PC-3 (cell line): ENCODE measurements around the gene NIN. TPM values are rescaled to one million over a fixed set of nuclear protein-coding genes. Genes with fewer than 3 reads are reported as not detected.
A peak's percentile ranks its signal among the peaks of the same experiment; 100 is the strongest.

Experiments used
- ATAC-seq: fragments of 200-7000 bp; cut with Tn5 transposase; 2 replicates; pipeline ENCODE4 v1.9.1; 2020; ENCODE audit warnings: mild to moderate bottlenecking, moderate library complexity
- BruUV-seq: library from RNA; stranded (reverse); fragments of 400-500 nt; replicated peaks from 2 replicates; lab custom pipeline; 2021; lab: Mats Ljungman, UMichigan
- CTCF ChIA-PET: fragments of 300-600 bp; sonication (Branson Sonifier 250); formaldehyde crosslinking; loops from one replicate; lab custom pipeline; 2022; ENCODE audit warnings: antibody characterized with exemption; lab: Charles Lee
- POLR2A ChIA-PET: fragments of 300-600 bp; sonication (Branson Sonifier 250); formaldehyde crosslinking; loops from one replicate; lab custom pipeline; 2022; ENCODE audit warnings: antibody characterized with exemption; ENCODE audit not compliant: unreplicated experiment; lab: Charles Lee
- DNase-seq: peaks from one replicate; pipeline ENCODE4 v3.0.0-alpha.2; 2015
- H2AFZ ChIP-seq: fragments of 300-600 bp; sonication (generic); 2 replicates; pipeline ENCODE4 v1.6.0; 2016; ENCODE audit warnings: antibody characterized with exemption, low read length
- H3F3A ChIP-seq: fragments of 300-600 bp; sonication (generic); one replicate; pipeline ENCODE4 v1.6.0; 2017; ENCODE audit warnings: antibody characterized with exemption, low read length, control low read depth, mild to moderate bottlenecking; ENCODE audit not compliant: unreplicated experiment
- H3K27ac ChIP-seq: fragments of 300-600 bp; sonication (generic); 2 replicates; pipeline ENCODE4 v1.5.1; 2016; ENCODE audit warnings: mild to moderate bottlenecking, low read length
- H3K27me3 ChIP-seq: fragments of 300-600 bp; sonication (generic); 2 replicates; pipeline ENCODE4 v1.6.1; 2016; ENCODE audit warnings: low read length, mixed read lengths
- H3K36me3 ChIP-seq: fragments of 300-600 bp; sonication (generic); 2 replicates; pipeline ENCODE4 v1.6.1; 2016; ENCODE audit warnings: low read depth, mixed run types, low read length, mixed read lengths
- H3K4me1 ChIP-seq: fragments of 300-600 bp; sonication (generic); 2 replicates; pipeline ENCODE4 v1.5.1; 2016; ENCODE audit warnings: low read length; ENCODE audit not compliant: insufficient read depth
- H3K4me2 ChIP-seq: fragments of 300-600 bp; sonication (generic); 2 replicates; pipeline ENCODE4 v1.6.0; 2016; ENCODE audit warnings: low read length
- H3K4me3 ChIP-seq: fragments of 300-600 bp; sonication (generic); 2 replicates; pipeline ENCODE4 v1.5.1; 2016; ENCODE audit warnings: mild to moderate bottlenecking, low read length, mixed read lengths
- H3K79me2 ChIP-seq: fragments of 300-600 bp; sonication (generic); 2 replicates; pipeline ENCODE4 v1.6.1; 2017; ENCODE audit warnings: low read length, mixed read lengths
- H3K9ac ChIP-seq: fragments of 300-600 bp; sonication (generic); 2 replicates; pipeline ENCODE4 v1.6.0; 2016; ENCODE audit warnings: mild to moderate bottlenecking, low read length
- H3K9me2 ChIP-seq: fragments of 300-600 bp; sonication (generic); replicated peaks from 2 replicates; pipeline ENCODE4 v1.6.1; 2016; ENCODE audit warnings: mixed run types, low read length, mixed read lengths
- H3K9me3 ChIP-seq: fragments of 300-600 bp; sonication (generic); 2 replicates; pipeline ENCODE4 v1.6.1; 2016; ENCODE audit warnings: low read length, mixed read lengths
- H4K20me1 ChIP-seq: fragments of 300-600 bp; sonication (generic); 2 replicates; pipeline ENCODE4 v1.6.1; 2016; ENCODE audit warnings: low read length, mixed read lengths
- EZH2 ChIP-seq: fragments of 300-600 bp; sonication (generic); IDR thresholded peaks from one replicate; pipeline ENCODE4 v1.6.1; 2017; ENCODE audit warnings: antibody characterized with exemption, mild to moderate bottlenecking, low read length; ENCODE audit not compliant: unreplicated experiment
- EZH2phosphoT487 ChIP-seq: fragments of 300-600 bp; sonication (generic); IDR thresholded peaks from 2 replicates; pipeline ENCODE4 v1.6.1; 2018; ENCODE audit warnings: mild to moderate bottlenecking, antibody characterized with exemption, low read length, borderline replicate concordance
- intact Hi-C: fragments of 100-400 bp; cut with micrococcal nuclease; formaldehyde crosslinking; loops from 2 replicates; pipeline ENCODE4 v1.9.0; 2023
- total RNA-seq: library from RNA; depleted of rRNA; stranded (reverse); fragments of >200 nt; gene quantifications from 2 replicates; pipeline ENCODE4 v1.2.3, GENCODE V29; 2014
- TF ChIP-seq, protein P1 (sequence below): fragments of 300-600 bp; sonication (generic); conservative IDR thresholded peaks from 2 replicates; pipeline ENCODE4 v1.5.1; 2017; ENCODE audit warnings: antibody characterized with exemption, low read depth, mild to moderate bottlenecking, low read length

NIN gene
- total RNA-seq, 1 experiment from 2014 or later: 34.3 TPM

DNA sequence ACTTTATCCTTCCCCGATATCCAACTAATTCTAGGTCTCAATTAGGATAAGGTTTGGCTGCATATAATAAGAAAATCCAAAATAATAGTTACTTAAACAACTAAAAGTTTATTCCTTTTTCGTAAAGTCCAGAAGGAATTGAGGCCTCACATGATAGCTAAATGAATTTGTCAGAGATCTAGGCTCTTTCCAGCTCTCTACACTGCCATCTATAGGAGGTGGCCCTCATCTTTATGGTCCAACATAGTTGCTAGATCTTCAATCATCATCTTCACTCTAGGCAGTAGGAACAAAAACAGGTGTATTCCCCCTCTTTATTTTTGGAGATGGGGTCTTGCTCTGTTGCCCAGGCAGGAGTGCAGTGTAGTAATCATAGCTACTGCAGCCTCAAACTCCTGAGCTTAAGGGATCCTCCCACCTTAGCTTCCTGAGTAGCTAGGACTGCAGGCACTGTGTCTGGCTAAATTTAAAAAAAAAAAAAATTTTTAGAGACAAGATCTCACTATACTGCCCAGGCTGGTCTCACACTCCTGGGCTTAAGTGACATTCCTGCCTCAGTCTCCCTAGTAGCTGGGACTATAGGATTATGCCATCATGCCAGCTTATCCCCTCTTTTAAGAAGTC lies 116.4 kb downstream of the NIN start:
- Histone ChIP-seq H3F3A (no peaks in the 10 kb centered on the region), H3K27ac (no peak overlapping the region), H3K36me3 (no peaks in the 10 kb centered on the region), H3K4me2 (no peak overlapping the region), H3K9ac (no peak overlapping the region), H3K79me2 (no peaks in the 10 kb centered on the region), H3K9me2 (no peaks in the 10 kb centered on the region), H2AFZ (no peak overlapping the region), H3K9me3 (no peaks in the 10 kb centered on the region), H3K27me3 (no peaks in the 10 kb centered on the region), H3K4me1 (no peaks in the 10 kb centered on the region), H3K4me3 (no peak overlapping the region), H4K20me1 (no peaks in the 10 kb centered on the region)
- intact Hi-C loops: loop anchor here (1.0 to 5.0 kb wide), 6 partner anchors 37 to 172 kb away; no protein-coding TSS in a partner anchor
- BruUV-seq: no TSS peak
- ATAC-seq: peak; percentile 93
- CTCF ChIA-PET: interaction anchor here (0.6 to 1.8 kb wide), 24 partner anchors 15 to 396 kb away, joined by 3 to 19 read pairs (median 4); partner anchors contain the start of genes ATL1 and NIN
- no peak for TF ChIP-seq EZH2phosphoT487
- TF ChIP-seq, protein P1, sequence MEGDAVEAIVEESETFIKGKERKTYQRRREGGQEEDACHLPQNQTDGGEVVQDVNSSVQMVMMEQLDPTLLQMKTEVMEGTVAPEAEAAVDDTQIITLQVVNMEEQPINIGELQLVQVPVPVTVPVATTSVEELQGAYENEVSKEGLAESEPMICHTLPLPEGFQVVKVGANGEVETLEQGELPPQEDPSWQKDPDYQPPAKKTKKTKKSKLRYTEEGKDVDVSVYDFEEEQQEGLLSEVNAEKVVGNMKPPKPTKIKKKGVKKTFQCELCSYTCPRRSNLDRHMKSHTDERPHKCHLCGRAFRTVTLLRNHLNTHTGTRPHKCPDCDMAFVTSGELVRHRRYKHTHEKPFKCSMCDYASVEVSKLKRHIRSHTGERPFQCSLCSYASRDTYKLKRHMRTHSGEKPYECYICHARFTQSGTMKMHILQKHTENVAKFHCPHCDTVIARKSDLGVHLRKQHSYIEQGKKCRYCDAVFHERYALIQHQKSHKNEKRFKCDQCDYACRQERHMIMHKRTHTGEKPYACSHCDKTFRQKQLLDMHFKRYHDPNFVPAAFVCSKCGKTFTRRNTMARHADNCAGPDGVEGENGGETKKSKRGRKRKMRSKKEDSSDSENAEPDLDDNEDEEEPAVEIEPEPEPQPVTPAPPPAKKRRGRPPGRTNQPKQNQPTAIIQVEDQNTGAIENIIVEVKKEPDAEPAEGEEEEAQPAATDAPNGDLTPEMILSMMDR: peak; percentile 79
- peak; percentile 67 for DNase-seq
- POLR2A ChIA-PET: interaction anchor here (0.6 to 0.7 kb wide), 3 partner anchors 94 to 250 kb away, joined by 3 to 15 read pairs (median 5); no protein-coding TSS in a partner anchor

DNA sequence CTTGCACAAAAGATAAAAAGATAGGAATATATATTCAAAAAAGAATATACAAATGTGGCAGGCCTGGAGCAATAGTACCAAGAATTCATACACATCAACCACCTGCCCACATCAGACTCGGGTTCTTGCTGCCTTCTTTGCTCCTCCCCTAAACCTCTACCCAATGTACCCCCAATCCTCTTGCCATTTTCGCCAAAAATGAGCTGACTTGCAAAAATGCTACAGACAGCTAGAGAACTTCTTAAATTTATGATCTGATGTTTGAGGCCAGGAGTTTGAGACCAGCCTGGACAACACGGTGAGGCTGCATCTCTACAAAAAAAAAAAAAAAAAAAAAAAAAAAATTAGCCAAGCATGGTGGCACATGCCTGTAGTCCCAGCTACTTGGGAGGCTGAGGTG lies 119.9 kb downstream of the NIN start:
- ChIA-PET CTCF (no interaction called here), POLR2A (no interaction called here)
- no peaks in the 10 kb centered on the region for H3K9me3 ChIP-seq
- no peaks in the 10 kb centered on the region for H3K79me2 ChIP-seq
- H3K27ac ChIP-seq: no peak overlapping the region
- H3K9me2 ChIP-seq: no peaks in the 10 kb centered on the region
- DNase-seq: no peak
- no peaks in the 10 kb centered on the region for H3K27me3 ChIP-seq
- no peak for ATAC-seq
- no peak overlapping the region for H3K9ac ChIP-seq
- H3K4me2 ChIP-seq: no peak overlapping the region
- H3F3A ChIP-seq: no peaks in the 10 kb centered on the region
- no peak overlapping the region for H3K4me3 ChIP-seq
- intact Hi-C loops: loop anchor here (5.0 kb wide), 4 partner anchors 34 to 169 kb away; no protein-coding TSS in a partner anchor
- BruUV-seq: no TSS peak
- no peaks in the 10 kb centered on the region for H3K36me3 ChIP-seq
- no peak overlapping the region for H2AFZ ChIP-seq
- TF ChIP-seq, protein P1: no peak
- TF ChIP-seq EZH2 (no peak), EZH2phosphoT487 (no peak)
- H3K4me1 ChIP-seq: no peaks in the 10 kb centered on the region
- no peaks in the 10 kb centered on the region for H4K20me1 ChIP-seq

DNA sequence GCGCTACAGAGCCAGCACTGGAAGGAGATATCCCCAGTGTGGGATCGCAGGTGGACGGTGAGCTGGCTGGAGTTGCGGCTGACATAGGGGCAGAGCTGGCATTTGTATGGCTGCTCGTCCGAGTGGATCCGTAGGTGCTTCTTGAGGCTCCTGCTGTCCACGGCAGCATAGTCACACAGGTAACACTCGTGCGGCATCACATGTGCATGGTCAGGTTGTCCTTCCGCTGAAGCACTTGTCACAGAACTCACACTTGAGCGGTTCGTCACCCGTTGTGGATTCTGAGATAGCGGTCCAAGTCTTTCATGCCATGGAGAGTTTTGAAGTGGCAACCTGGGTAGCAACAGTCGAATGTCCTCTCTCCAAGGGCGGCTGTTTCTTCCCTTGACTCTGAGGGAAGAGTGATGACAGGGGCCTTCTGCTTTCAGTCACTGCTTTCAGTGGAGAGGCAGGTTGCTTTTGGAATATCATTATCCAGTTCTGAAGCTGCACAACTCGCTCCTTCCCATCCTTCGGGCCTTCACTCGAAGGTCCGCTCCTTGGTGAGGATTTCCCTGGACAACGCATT lies 125.9 kb downstream of the NIN start:
- BruUV-seq: no TSS peak
- no peaks in the 10 kb centered on the region for H3K79me2 ChIP-seq
- ChIA-PET CTCF (no interaction called here), POLR2A (interaction anchor here (0.6 kb wide), 1 partner anchor 108 kb away, joined by 3 read pairs; no protein-coding TSS in a partner anchor)
- no peak overlapping the region for H2AFZ ChIP-seq
- DNase-seq (no peak), ATAC-seq (no peak)
- H3K4me2 ChIP-seq: no peak overlapping the region
- TF ChIP-seq, protein P1: no peak
- TF ChIP-seq EZH2 (no peak), EZH2phosphoT487 (no peak)
- H3K27me3 ChIP-seq: no peaks in the 10 kb centered on the region
- no peaks in the 10 kb centered on the region for H3K9me2 ChIP-seq
- H3K9ac ChIP-seq: no peak overlapping the region
- no peak overlapping the region for H3K27ac ChIP-seq
- H3K4me1 ChIP-seq: no peaks in the 10 kb centered on the region
- no peaks in the 10 kb centered on the region for H4K20me1 ChIP-seq
- no peak overlapping the region for H3K4me3 ChIP-seq
- intact Hi-C loops: no loop called here
- no peaks in the 10 kb centered on the region for H3F3A ChIP-seq
- H3K9me3 ChIP-seq: no peaks in the 10 kb centered on the region
- H3K36me3 ChIP-seq: no peaks in the 10 kb centered on the region
